ENCODE measurements around the gene SBNO1.
A peak's percentile ranks its signal among the peaks of the same experiment; 100 is the strongest.
"Not testable (repeated sequence)": the region's sequence is repeated elsewhere in the genome, so short reads cannot be mapped to it uniquely, and the experiment has no call there.

SBNO1 gene

DNA sequence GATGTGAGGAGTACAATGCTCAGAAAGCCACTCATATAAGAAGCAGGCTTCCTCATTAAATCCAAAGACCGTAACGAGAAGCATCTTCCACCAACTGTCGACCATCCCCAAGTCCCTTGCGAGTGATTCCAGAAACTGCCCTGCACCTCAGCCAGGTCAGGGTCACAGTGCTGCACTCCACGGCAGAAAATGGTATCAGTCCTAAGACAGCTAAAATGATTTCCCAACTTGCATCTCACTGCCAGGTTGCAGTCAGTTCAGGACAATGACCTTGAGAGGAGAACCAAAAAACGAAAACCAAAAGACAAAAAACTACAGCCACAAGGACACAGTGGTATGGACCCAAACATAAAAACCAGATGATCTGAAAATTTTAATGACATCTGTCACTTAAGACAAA is 20.6 kb downstream of the SBNO1 start:
- H3K4me1 Mint-ChIP-seq (ENCODE audit: low read depth), result peaks cover 2% of the 10 kb centered on the region
- no peaks in the 10 kb centered on the region for H3K9me3 Mint-ChIP-seq
- no peak overlapping the region for H3K27ac Mint-ChIP-seq
- no peak for DNase-seq (ENCODE audit: low spot score)
- peaks cover 40% of the 10 kb centered on the region for H3K36me3 Mint-ChIP-seq (ENCODE audit: low read depth)
- no peaks in the 10 kb centered on the region for H3K27me3 Mint-ChIP-seq (ENCODE audit: low read depth)
- no peak overlapping the region for H3K4me3 Mint-ChIP-seq

DNA sequence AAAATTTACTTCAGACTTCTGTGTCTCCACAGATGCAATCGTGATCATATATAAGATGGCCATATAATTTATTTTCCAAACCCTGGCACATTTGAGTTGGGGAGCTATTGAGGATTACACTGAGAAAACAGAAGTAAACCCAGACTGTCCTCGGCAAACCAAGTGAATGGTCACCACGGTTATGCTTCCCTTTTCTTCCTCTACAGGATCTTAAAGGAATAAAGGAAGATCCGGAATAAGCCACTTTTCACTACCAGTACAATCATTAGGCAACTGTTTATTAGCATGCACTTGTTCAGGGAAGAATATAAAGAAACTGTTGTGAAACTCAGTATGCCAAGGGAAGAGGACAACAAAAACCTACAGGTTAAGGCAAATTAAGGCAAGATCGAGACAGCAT is 27.6 kb downstream of the SBNO1 start:
- no peak overlapping the region for H3K27ac Mint-ChIP-seq
- H3K4me1 Mint-ChIP-seq (ENCODE audit: low read depth), result peaks cover 3% of the 10 kb centered on the region
- no peaks in the 10 kb centered on the region for H3K9me3 Mint-ChIP-seq
- H3K4me3 Mint-ChIP-seq, result no peak overlapping the region
- H3K27me3 Mint-ChIP-seq (ENCODE audit: low read depth), result no peaks in the 10 kb centered on the region
- DNase-seq (ENCODE audit: low spot score), result no peak
- H3K36me3 Mint-ChIP-seq (ENCODE audit: low read depth), result peaks cover 26% of the 10 kb centered on the region

DNA sequence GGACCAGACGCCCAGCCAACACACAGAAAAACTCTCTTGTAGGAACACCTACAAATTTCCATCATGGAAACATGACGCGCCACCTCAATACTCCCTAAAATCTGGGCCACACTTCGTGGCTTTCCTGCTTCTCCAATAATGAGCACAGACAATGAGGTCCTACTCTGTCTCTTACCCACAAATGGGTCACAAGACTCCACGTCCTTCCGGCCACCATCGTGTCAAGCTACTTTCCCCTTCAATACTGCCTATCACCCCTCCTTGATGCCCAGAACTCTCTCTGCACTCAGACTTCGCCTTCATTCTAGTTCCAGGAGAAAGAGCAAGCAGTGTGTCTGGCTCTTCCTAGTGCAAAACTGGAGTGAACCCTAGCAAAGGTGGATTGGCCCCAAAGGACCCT is 28.1 kb downstream of the SBNO1 start:
- no peak overlapping the region for H3K4me3 Mint-ChIP-seq
- no peaks in the 10 kb centered on the region for H3K9me3 Mint-ChIP-seq
- DNase-seq (ENCODE audit: low spot score), result no peak
- peaks cover 28% of the 10 kb centered on the region for H3K36me3 Mint-ChIP-seq (ENCODE audit: low read depth)
- peak overlapping the region; percentile 13 for H3K27ac Mint-ChIP-seq
- no peaks in the 10 kb centered on the region for H3K27me3 Mint-ChIP-seq (ENCODE audit: low read depth)
- peaks cover 3% of the 10 kb centered on the region for H3K4me1 Mint-ChIP-seq (ENCODE audit: low read depth)

GRCh38 chr12:123335490-123335889 is 29.2 kb downstream of the SBNO1 start:
- DNase-seq (ENCODE audit: low spot score), result no peak
- no peak overlapping the region for H3K4me3 Mint-ChIP-seq
- no peaks in the 10 kb centered on the region for H3K9me3 Mint-ChIP-seq
- H3K36me3 Mint-ChIP-seq (ENCODE audit: low read depth), result peaks cover 29% of the 10 kb centered on the region
- no peak overlapping the region for H3K27ac Mint-ChIP-seq
- H3K27me3 Mint-ChIP-seq (ENCODE audit: low read depth), result no peaks in the 10 kb centered on the region
- peaks cover 3% of the 10 kb centered on the region for H3K4me1 Mint-ChIP-seq (ENCODE audit: low read depth)

- Mint-ChIP-seq H3K9me3 (no peaks in the 10 kb centered on the region), H3K4me3 (no peak overlapping the region), H3K27me3 (ENCODE audit: low read depth) (no peaks in the 10 kb centered on the region), H3K4me1 (ENCODE audit: low read depth) (peaks cover 1% of the 10 kb centered on the region), H3K36me3 (ENCODE audit: low read depth) (peaks cover 46% of the 10 kb centered on the region), H3K27ac (no peak overlapping the region)
- no peak for DNase-seq (ENCODE audit: low spot score)
These were observed 34.8 kb downstream of the SBNO1 start for GRCh38 chr12:123329799-123330198.

GRCh38 chr12:123319826-123320225 is 44.8 kb downstream of the SBNO1 start:
- Mint-ChIP-seq H3K27ac (no peak overlapping the region), H3K9me3 (no peaks in the 10 kb centered on the region), H3K27me3 (ENCODE audit: low read depth) (no peaks in the 10 kb centered on the region), H3K36me3 (ENCODE audit: low read depth) (peaks cover 61% of the 10 kb centered on the region), H3K4me3 (no peak overlapping the region), H3K4me1 (ENCODE audit: low read depth) (no peaks in the 10 kb centered on the region)
- DNase-seq (ENCODE audit: low spot score), result no peak

GRCh38 chr12:123319273-123319672 is 45.4 kb downstream of the SBNO1 start:
- Mint-ChIP-seq H3K27me3 (ENCODE audit: low read depth) (no peaks in the 10 kb centered on the region), H3K4me1 (ENCODE audit: low read depth) (no peaks in the 10 kb centered on the region), H3K27ac (no peak overlapping the region), H3K36me3 (ENCODE audit: low read depth) (peaks cover 64% of the 10 kb centered on the region), H3K4me3 (no peak overlapping the region), H3K9me3 (no peaks in the 10 kb centered on the region)
- no peak for DNase-seq (ENCODE audit: low spot score)

DNA sequence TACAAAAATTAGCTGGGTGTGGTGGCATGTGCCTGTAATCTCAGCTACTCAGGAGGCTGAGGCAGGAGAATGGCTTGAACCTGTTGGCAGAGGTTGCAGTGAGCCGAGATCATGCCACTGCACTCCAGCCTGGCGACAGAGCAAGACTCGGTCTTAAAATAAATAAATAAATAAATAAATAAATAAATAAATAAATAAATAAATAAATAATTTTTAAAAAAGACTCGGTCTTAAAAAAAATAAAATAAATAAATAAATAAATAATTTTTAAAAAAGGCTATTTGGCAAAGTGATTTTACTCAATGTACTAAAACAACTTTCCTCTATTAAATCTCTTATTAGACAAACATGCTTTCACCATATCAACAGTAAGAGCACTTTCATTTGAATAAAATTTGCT is 51.6 kb downstream of the SBNO1 start:
- H3K27ac Mint-ChIP-seq; DNase-seq (ENCODE audit: low spot score); H3K9me3 Mint-ChIP-seq; H3K4me1 Mint-ChIP-seq (ENCODE audit: low read depth); H3K4me3 Mint-ChIP-seq; H3K27me3 Mint-ChIP-seq (ENCODE audit: low read depth): not testable (repeated sequence)
- peaks cover 65% of the 10 kb centered on the region for H3K36me3 Mint-ChIP-seq (ENCODE audit: low read depth)

DNA sequence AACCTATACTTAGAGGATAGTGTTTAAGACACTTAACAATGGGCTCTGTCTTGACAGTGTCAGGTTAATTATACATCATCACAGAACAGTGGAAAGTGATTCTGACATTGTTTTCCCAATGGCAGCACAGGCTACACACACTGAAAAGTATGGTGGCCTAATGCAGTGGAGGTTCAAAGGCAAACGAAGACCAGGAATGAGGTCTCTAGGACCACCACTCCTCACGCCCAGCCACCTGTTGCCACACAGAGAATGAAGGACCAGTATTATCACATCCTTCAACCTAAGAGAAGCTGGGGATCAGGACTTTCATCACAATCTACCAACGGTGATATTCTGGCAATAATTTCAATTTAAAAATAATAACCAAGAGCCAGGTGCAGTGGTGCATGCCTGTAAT is 58.4 kb downstream of the SBNO1 start:
- Mint-ChIP-seq H3K36me3 (ENCODE audit: low read depth) (peaks cover 53% of the 10 kb centered on the region), H3K27me3 (ENCODE audit: low read depth) (no peaks in the 10 kb centered on the region), H3K27ac (no peak overlapping the region), H3K9me3 (no peaks in the 10 kb centered on the region), H3K4me3 (no peak overlapping the region), H3K4me1 (ENCODE audit: low read depth) (peaks cover 1% of the 10 kb centered on the region)
- DNase-seq (ENCODE audit: low spot score), result no peak

GRCh38 chr12:123305136-123305535 is 59.5 kb downstream of the SBNO1 start:
- Mint-ChIP-seq H3K4me1 (ENCODE audit: low read depth) (peaks cover 1% of the 10 kb centered on the region), H3K27ac (no peak overlapping the region), H3K9me3 (no peaks in the 10 kb centered on the region), H3K4me3 (no peak overlapping the region), H3K27me3 (ENCODE audit: low read depth) (no peaks in the 10 kb centered on the region), H3K36me3 (ENCODE audit: low read depth) (peaks cover 49% of the 10 kb centered on the region)
- no peak for DNase-seq (ENCODE audit: low spot score)

DNA sequence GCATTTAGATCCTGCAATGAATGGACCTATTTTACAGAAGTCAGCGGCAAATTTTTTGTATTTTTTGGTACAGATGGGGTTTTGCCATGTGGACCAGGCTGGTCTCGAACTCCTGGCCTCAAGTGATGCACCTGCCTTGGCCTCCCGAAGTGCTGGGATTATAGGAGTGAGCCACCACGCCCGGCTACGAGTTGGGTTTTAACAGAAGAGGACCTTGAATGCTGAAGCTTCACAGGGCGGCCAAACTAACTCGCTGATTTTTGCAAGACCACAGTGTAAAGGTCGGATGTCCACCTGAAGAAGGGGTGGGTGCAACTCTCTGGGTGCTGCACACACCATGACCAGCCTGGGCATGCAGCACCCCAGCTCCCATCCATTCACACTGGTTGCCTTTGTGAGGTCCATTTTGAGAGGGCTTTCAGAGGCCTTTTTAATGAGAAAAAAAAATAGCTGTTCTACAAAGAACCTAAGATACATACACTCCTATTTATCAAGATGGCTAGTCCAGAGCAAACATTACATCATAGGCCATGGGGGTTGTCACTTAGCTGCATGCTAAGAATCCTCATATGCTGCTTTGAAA is 71.4 kb downstream of the SBNO1 start:
- Mint-ChIP-seq H3K4me3 (no peak overlapping the region), H3K9me3 (no peaks in the 10 kb centered on the region), H3K27ac (no peak overlapping the region), H3K4me1 (ENCODE audit: low read depth) (no peaks in the 10 kb centered on the region), H3K36me3 (ENCODE audit: low read depth) (peaks cover 42% of the 10 kb centered on the region), H3K27me3 (ENCODE audit: low read depth) (no peaks in the 10 kb centered on the region)
- DNase-seq (ENCODE audit: low spot score), result no peak

DNA sequence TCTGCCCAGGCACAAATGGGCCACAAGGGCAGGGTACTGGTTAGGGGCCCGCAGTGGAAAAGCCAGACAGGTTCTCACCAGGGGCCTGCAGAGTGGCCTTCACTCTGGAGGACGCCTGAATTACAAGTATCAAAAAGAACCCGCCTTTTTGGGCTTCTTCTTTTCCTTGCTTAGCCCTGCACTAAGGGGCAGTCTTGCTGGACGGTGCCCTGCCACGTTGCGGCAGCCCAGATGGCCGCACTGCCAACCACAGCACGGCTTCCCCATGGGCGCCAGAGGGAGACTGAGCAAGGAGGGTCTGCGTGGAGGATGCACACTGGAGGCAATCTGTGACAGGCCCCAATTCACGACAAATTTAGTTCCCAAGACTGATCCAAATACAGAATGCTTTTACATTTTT is 74.7 kb downstream of the SBNO1 start:
- H3K36me3 Mint-ChIP-seq (ENCODE audit: low read depth), result peaks cover 26% of the 10 kb centered on the region
- H3K9me3 Mint-ChIP-seq, result no peaks in the 10 kb centered on the region
- H3K27ac Mint-ChIP-seq, result no peak overlapping the region
- no peak overlapping the region for H3K4me3 Mint-ChIP-seq
- H3K27me3 Mint-ChIP-seq (ENCODE audit: low read depth), result no peaks in the 10 kb centered on the region
- DNase-seq (ENCODE audit: low spot score), result no peak
- H3K4me1 Mint-ChIP-seq (ENCODE audit: low read depth), result no peaks in the 10 kb centered on the region

- no peaks in the 10 kb centered on the region for H3K4me1 Mint-ChIP-seq (ENCODE audit: low read depth)
- H3K27ac Mint-ChIP-seq, result no peak overlapping the region
- no peak overlapping the region for H3K4me3 Mint-ChIP-seq
- no peaks in the 10 kb centered on the region for H3K9me3 Mint-ChIP-seq
- H3K27me3 Mint-ChIP-seq (ENCODE audit: low read depth), result no peaks in the 10 kb centered on the region
- no peak for DNase-seq (ENCODE audit: low spot score)
- peaks cover 20% of the 10 kb centered on the region for H3K36me3 Mint-ChIP-seq (ENCODE audit: low read depth)
These were observed 75.8 kb downstream of the SBNO1 start for GRCh38 chr12:123288751-123289346.

GRCh38 chr12:123286652-123287373 is 77.8 kb downstream of the SBNO1 start:
- no peaks in the 10 kb centered on the region for H3K27me3 Mint-ChIP-seq (ENCODE audit: low read depth)
- no peak overlapping the region for H3K4me3 Mint-ChIP-seq
- H3K4me1 Mint-ChIP-seq (ENCODE audit: low read depth), result no peaks in the 10 kb centered on the region
- no peak for DNase-seq (ENCODE audit: low spot score)
- no peaks in the 10 kb centered on the region for H3K9me3 Mint-ChIP-seq
- H3K27ac Mint-ChIP-seq, result no peak overlapping the region
- H3K36me3 Mint-ChIP-seq (ENCODE audit: low read depth), result peaks cover 13% of the 10 kb centered on the region

All from T-helper 2 cell treated with Interferon-gamma antibody and Interleukin-4, amounts not matched to agents 5 μg/mL and 100 μg/mL, for 36 hours (primary cell).